Epithelial cell of esophagus (primary cell): ENCODE data around the gene LLGL1.
"Not testable (repeated sequence)": the region's sequence is repeated elsewhere in the genome, so short reads cannot be mapped to it uniquely, and the experiment has no call there.

Experiments used
- DNase-seq: peaks from one replicate; pipeline ENCODE4 v3.0.0; 2010; ENCODE audit warnings: low read depth
- H3K4me3 ChIP-seq: 2 replicates; pipeline ENCODE4 v1.5.1; 2011; ENCODE audit warnings: mild to moderate bottlenecking, low read length, control low read depth
- CTCF ChIP-seq: IDR thresholded peaks from 2 replicates; pipeline ENCODE4 v1.5.1; 2011; ENCODE audit warnings: low read depth, mild to moderate bottlenecking, low read length, control low read depth, inconsistent platforms; ENCODE audit not compliant: insufficient read depth; ENCODE audit errors: missing control alignments

LLGL1 gene

GRCh38 chr17:18205861-18206260, 19.6 kb upstream of the LLGL1 start:
- TF ChIP-seq CTCF = no peak
- DNase-seq = no peak

GRCh38 chr17:18206962-18207361, 18.5 kb upstream of the LLGL1 start:
- no peak for TF ChIP-seq CTCF
- DNase-seq = no peak

More at GRCh38 chr17:18205861-18206260, 19.6 kb upstream of the LLGL1 start:
- no peak overlapping the region for H3K4me3 ChIP-seq

GRCh38 chr17:18208092-18208491, 17.3 kb upstream of the LLGL1 start:
- no peak overlapping the region for H3K4me3 ChIP-seq
- DNase-seq = no peak
- no peak for TF ChIP-seq CTCF

More at GRCh38 chr17:18206962-18207361, 18.5 kb upstream of the LLGL1 start:
- no peak overlapping the region for H3K4me3 ChIP-seq

GRCh38 chr17:18213666-18214270, 11.7 kb upstream of the LLGL1 start:
- no peak overlapping the region for H3K4me3 ChIP-seq
- no peak for TF ChIP-seq CTCF
- DNase-seq = no peak

- H3K4me3 ChIP-seq, DNase-seq: not testable (repeated sequence)
Measured at GRCh38 chr17:18216906-18217305, 8.5 kb upstream of the LLGL1 start.

- peak; percentile 98 for TF ChIP-seq CTCF
- no peak overlapping the region for H3K4me3 ChIP-seq
- peak; percentile 65 for DNase-seq
Measured at GRCh38 chr17:18217412-18218015, 7.9 kb upstream of the LLGL1 start.

GRCh38 chr17:18218756-18219415, 6.5 kb upstream of the LLGL1 start:
- H3K4me3 ChIP-seq = no peak overlapping the region
- no peak for DNase-seq
- TF ChIP-seq CTCF = no peak
